GM18499 (cell line): Measurements from ENCODE around the gene BTBD17.

Experiments
- ATAC-seq: cut with Tn5 transposase; IDR thresholded peaks from one replicate; pipeline ENCODE4 v1.9.1; 2021; ENCODE audit warnings: moderate number of reproducible peaks; ENCODE audit not compliant: insufficient read depth, unreplicated experiment

Gene BTBD17

GRCh38 chr17:74362810-74363498 lies 1.3 kb upstream of the BTBD17 start:
- ATAC-seq, result no peak

GRCh38 chr17:74362069-74362405 lies 369 bp upstream of the BTBD17 start:
- ATAC-seq, result no peak

- no peak for ATAC-seq
Measured at GRCh38 chr17:74360899-74361229, 804 bp downstream of the BTBD17 start.

- no peak for ATAC-seq
Measured at GRCh38 chr17:74359916-74360315, 1.8 kb downstream of the BTBD17 start.

GRCh38 chr17:74358697-74359096 lies 3.0 kb downstream of the BTBD17 start:
- ATAC-seq, result no peak

- ATAC-seq, result no peak
Measured at GRCh38 chr17:74357466-74357809, 4.2 kb downstream of the BTBD17 start.

GRCh38 chr17:74356646-74357465 lies 4.8 kb downstream of the BTBD17 start:
- no peak for ATAC-seq

GRCh38 chr17:74355065-74355464 lies 6.6 kb downstream of the BTBD17 start:
- no peak for ATAC-seq

GRCh38 chr17:74354561-74354960 lies 7.1 kb downstream of the BTBD17 start:
- no peak for ATAC-seq

GRCh38 chr17:74354123-74354522 lies 7.5 kb downstream of the BTBD17 start:
- no peak for ATAC-seq

- no peak for ATAC-seq
Measured at GRCh38 chr17:74353446-74354060, 8.1 kb downstream of the BTBD17 start.

- no peak for ATAC-seq
Measured at GRCh38 chr17:74351552-74352210, 10.0 kb downstream of the BTBD17 start.

GRCh38 chr17:74350486-74350885 lies 11.2 kb downstream of the BTBD17 start:
- ATAC-seq, result no peak

GRCh38 chr17:74349120-74349519 lies 12.5 kb downstream of the BTBD17 start:
- no peak for ATAC-seq

GRCh38 chr17:74347646-74348045 lies 14.0 kb downstream of the BTBD17 start:
- ATAC-seq, result no peak

- ATAC-seq, result no peak
Measured at GRCh38 chr17:74345433-74346241, 16.0 kb downstream of the BTBD17 start.

GRCh38 chr17:74344658-74345057 lies 17.0 kb downstream of the BTBD17 start:
- ATAC-seq, result no peak

GRCh38 chr17:74343526-74344284 lies 18.0 kb downstream of the BTBD17 start:
- no peak for ATAC-seq

- ATAC-seq, result no peak
Measured at GRCh38 chr17:74343121-74343520, 18.5 kb downstream of the BTBD17 start.

GRCh38 chr17:74342224-74342623 lies 19.4 kb downstream of the BTBD17 start:
- no peak for ATAC-seq
